GM12878 (cell line): Measurements from ENCODE around the gene PARP6. TPM values are rescaled to one million over a fixed set of nuclear protein-coding genes. Genes with fewer than 3 reads are reported as not detected.

Source experiments
- ATAC-seq: fragments of 200-7000 bp; cut with Tn5 transposase; 3 replicates; pipeline ENCODE4 v1.9.1; 2020; ENCODE audit warnings: mild to moderate bottlenecking, moderate library complexity
- BruUV-seq: library from RNA; stranded (reverse); fragments of 400-500 nt; replicated peaks from 2 replicates; lab custom pipeline; 2021; lab: Mats Ljungman, UMichigan
- CTCF ChIA-PET: fragments of 300-600 bp; sonication (Branson Sonifier 250); formaldehyde crosslinking; extraction: SDS; loops from one replicate; lab custom pipeline; 2021; ENCODE audit warnings: inconsistent platforms; lab: Yijun Ruan, JAX
- POLR2A ChIA-PET: fragments of 350-600 bp; formaldehyde crosslinking; extraction: SDS; loops from one replicate; lab custom pipeline; 2021; ENCODE audit warnings: inconsistent platforms; lab: Charles Lee
- RAD21 ChIA-PET: fragments of 300-600 bp; sonication (Branson Sonifier 250); formaldehyde crosslinking; loops from one replicate; lab custom pipeline; 2023; ENCODE audit warnings: antibody characterized with exemption; ENCODE audit not compliant: unreplicated experiment; lab: Charles Lee
- SMC1A ChIA-PET: fragments of 300-600 bp; sonication (Branson Sonifier 250); formaldehyde crosslinking; loops from one replicate; lab custom pipeline; 2023; ENCODE audit not compliant: unreplicated experiment, uncharacterized antibody; lab: Charles Lee
- DNase-seq: peaks from one replicate; pipeline ENCODE4 v3.0.0-alpha.2; 2011; ENCODE audit warnings: low read depth, low spot score
- FAIRE-seq: peaks from 3 replicates; lab custom pipeline; 2011; peaks lifted over from hg19 to GRCh38; lab: Jason Lieb, UNC
- H2AFZ ChIP-seq: 2 replicates; pipeline ENCODE4 v1.6.0; 2011; ENCODE audit warnings: low read depth, low read length, control low read depth; ENCODE audit not compliant: control insufficient read depth
- H3K27ac ChIP-seq: 2 replicates; pipeline ENCODE4 v1.5.1; 2011; ENCODE audit warnings: control low read depth; ENCODE audit not compliant: control insufficient read depth, insufficient read depth
- H3K27me3 ChIP-seq, 2 experiments: replicated peaks in 1 of 2; 2 replicates each; pipeline versions ENCODE4 v1.6.0 to v1.6.1; 2011; ENCODE audit warnings: low read length in 1 of 2; ENCODE audit not compliant: control insufficient read depth in 2 of 2, insufficient read depth in 2 of 2
- H3K36me3 ChIP-seq, 2 experiments: 2 replicates each; pipeline ENCODE4 v1.5.1; 2011; ENCODE audit warnings: low read length in 1 of 2; ENCODE audit not compliant: control insufficient read depth in 2 of 2, insufficient read depth in 2 of 2
- H3K4me1 ChIP-seq: 2 replicates; pipeline ENCODE4 v1.6.1; 2011; ENCODE audit warnings: mild to moderate bottlenecking, low read length, moderate library complexity, mixed read lengths; ENCODE audit not compliant: control insufficient read depth, insufficient read depth
- H3K4me2 ChIP-seq: 2 replicates; pipeline ENCODE4 v1.6.0; 2011; ENCODE audit warnings: control low read depth; ENCODE audit not compliant: control insufficient read depth, insufficient read depth
- H3K4me3 ChIP-seq: fragments of 200-600 bp; sonication (generic); 2 replicates; pipeline ENCODE4 v1.5.1; 2016
- H3K79me2 ChIP-seq: 2 replicates; pipeline ENCODE4 v1.6.0; 2011; ENCODE audit warnings: low read length; ENCODE audit not compliant: control insufficient read depth, insufficient read depth
- H3K9ac ChIP-seq: 2 replicates; pipeline ENCODE4 v1.8.0; 2011; ENCODE audit warnings: low read length, control low read depth, mixed read lengths; ENCODE audit not compliant: control insufficient read depth, insufficient read depth
- H3K9me3 ChIP-seq: replicated peaks from 3 replicates; pipeline ENCODE4 v1.5.1; 2011; ENCODE audit warnings: mild to moderate bottlenecking, low read length; ENCODE audit not compliant: control insufficient read depth, insufficient read depth
- H4K20me1 ChIP-seq: 2 replicates; pipeline ENCODE4 v1.6.0; 2011; ENCODE audit not compliant: control insufficient read depth, insufficient read depth
- CREB1 ChIP-seq: IDR thresholded peaks from 2 replicates; pipeline ENCODE4 v1.6.1; 2012; ENCODE audit warnings: low read depth, mild to moderate bottlenecking, inconsistent platforms
- E2F8 ChIP-seq: fragments of 450-650 bp; IDR thresholded peaks from 2 replicates; pipeline ENCODE4 v1.6.1; 2018; ENCODE audit warnings: mild to moderate bottlenecking, low read depth, moderate library complexity; ENCODE audit not compliant: partially characterized antibody
- KDM1A ChIP-seq: fragments of 200-600 bp; sonication (generic); IDR thresholded peaks from 2 replicates; pipeline ENCODE4 v1.6.1; 2016; ENCODE audit warnings: borderline replicate concordance
- SP1 ChIP-seq: IDR thresholded peaks from one replicate; pipeline ENCODE4 v1.6.1; 2011; ENCODE audit warnings: low read depth, low read length
- WGBS: methylation state at CpG from one replicate; pipeline ENCODE4 v1.1.6; 2016; ENCODE audit warnings: low lambda C conversion rate; ENCODE audit not compliant: insufficient replicate concordance, insufficient coverage; ENCODE audit errors: missing lambda C conversion rate; 5-methylcytosine and 5-hydroxymethylcytosine counted together
- in situ Hi-C: fragments of 300-500 bp; cut with MboI; formaldehyde crosslinking; loops from 9 replicates; pipeline ENCODE4 v1.14.3; 2018; ENCODE audit warnings: mixed read lengths
- intact Hi-C: fragments of 100-400 bp; cut with micrococcal nuclease; formaldehyde crosslinking; loops from one replicate; pipeline ENCODE4 v1.14.2; 2022; ENCODE audit not compliant: unreplicated experiment
- polyA plus RNA-seq, 11 experiments: library from polyadenylated mRNA; depleted of rRNA in 4 of 11; unstranded in 6 of 11; stranded (reverse) in 5 of 11; fragments of >200 nt; fragmentation: Nextera tagmentation in 4 of 11; fragmentation: Illumina TruSeq in 1 of 11; extraction: Ambion mirVana in 4 of 11; extraction: Trizol in 1 of 11; gene quantifications; 1 replicate in 1 of 11; 2 replicates in 10 of 11; pipeline versions ENCODE4 v1.2.1 to v1.2.3, GENCODE V29; 2011 to 2016; ENCODE audit warnings: inconsistent platforms in 2 of 11, missing spikeins in 2 of 11, low read depth in 1 of 11
- total RNA-seq, 4 experiments: library from RNA; depleted of rRNA in 3 of 4; stranded (reverse); fragments of >200 nt in 3 of 4; fragmentation: Illumina TruSeq in 1 of 4; extraction: Trizol in 1 of 4; gene quantifications; 2 replicates each; pipeline versions ENCODE4 v1.2.1 to v1.2.3, GENCODE V29; 2013 to 2021

Gene PARP6
- total and polyA plus RNA-seq, 10 of the 15 experiments (the other 5 are each of a cell fraction or from before 2014, with no cell fraction given): 14.3 to 73.5 (median 26.9) TPM

GRCh38 chr15:72227192-72227586 lies 45.2 kb downstream of the PARP6 start (continued):
- TF ChIP-seq E2F8: no peak
- no peak for TF ChIP-seq KDM1A

- FAIRE-seq: no peak
- no peak for DNase-seq
- intact Hi-C loops: no loop called here
Observed at GRCh38 chr15:72223278-72223677, 49.1 kb downstream of the PARP6 start.

More at GRCh38 chr15:72223278-72223677, 49.1 kb downstream of the PARP6 start:
- peaks cover 15 to 61% of the 10 kb centered on the region in 2 experiments for H3K36me3 ChIP-seq
- TF ChIP-seq SP1 (no peak), CREB1 (no peak)
- TF ChIP-seq, all 136 proteins: peak for 0
- H3K9me3 ChIP-seq: no peaks in the 10 kb centered on the region
- ChIA-PET SMC1A (interaction anchor here (1.2 to 1.5 kb wide), 2 partner anchors 9 to 17 kb away, joined by 3 to 4 read pairs; no protein-coding TSS in a partner anchor), RAD21 (no interaction called here), POLR2A (interaction anchor here (0.7 to 1.8 kb wide), 4 partner anchors 9 to 31 kb away, joined by 3 to 10 read pairs (median 4); no protein-coding TSS in a partner anchor), CTCF (interaction anchor here (1.0 kb wide), 1 partner anchor 67 kb away, joined by 3 read pairs; no protein-coding TSS in a partner anchor)
- peak overlapping the region; percentile 4; the same call in 1 of the 2 replicates for H3K9ac ChIP-seq
- no peak for ATAC-seq
- H3K4me1 ChIP-seq: peaks cover 26% of the 10 kb centered on the region
- no peaks in the 10 kb centered on the region for H3K27me3 ChIP-seq
- H3K79me2 ChIP-seq: peaks cover 97% of the 10 kb centered on the region
- H3K4me2 ChIP-seq: peak overlapping the region; percentile 66
- no peak overlapping the region for H2AFZ ChIP-seq
- WGBS: 82% methylated on average over 10 of the region's 10 CpGs
- no peak overlapping the region for H3K27ac ChIP-seq
- H3K4me3 ChIP-seq: peak overlapping the region; percentile 59
- in situ Hi-C loops: no loop called here
- peaks cover 42% of the 10 kb centered on the region for H4K20me1 ChIP-seq
- no TSS peak for BruUV-seq
